GM19035 (cell line): Measurements from ENCODE around the gene YY1.
"Not testable (repeated sequence)": the region's sequence is repeated elsewhere in the genome, so short reads cannot be mapped to it uniquely, and the experiment has no call there.

Experiments used
- ATAC-seq: cut with Tn5 transposase; IDR thresholded peaks from one replicate; pipeline ENCODE4 v1.9.1; 2021; ENCODE audit not compliant: unreplicated experiment

The YY1 gene

GRCh38 chr14:100295376-100296105 is 56.6 kb downstream of the YY1 start:
- no peak for ATAC-seq

- ATAC-seq: no peak
Observed at GRCh38 chr14:100296106-100296651, 57.2 kb downstream of the YY1 start.

- not testable (repeated sequence) for ATAC-seq
Observed at GRCh38 chr14:100296729-100297128, 57.8 kb downstream of the YY1 start.

- ATAC-seq: peak; percentile 81
Observed at GRCh38 chr14:100297320-100298300, 58.7 kb downstream of the YY1 start.

GRCh38 chr14:100298551-100299237 is 59.8 kb downstream of the YY1 start:
- no peak for ATAC-seq

- no peak for ATAC-seq
Observed at GRCh38 chr14:100299238-100299560, 60.3 kb downstream of the YY1 start.

GRCh38 chr14:100302616-100303015 is 63.7 kb downstream of the YY1 start:
- ATAC-seq: no peak

- ATAC-seq: no peak
Observed at GRCh38 chr14:100303179-100303578, 64.2 kb downstream of the YY1 start.

GRCh38 chr14:100303925-100304324 is 65.0 kb downstream of the YY1 start:
- no peak for ATAC-seq

GRCh38 chr14:100304825-100305323 is 65.9 kb downstream of the YY1 start:
- ATAC-seq: no peak

- ATAC-seq: no peak
Observed at GRCh38 chr14:100305324-100306100, 66.6 kb downstream of the YY1 start.

- peak; percentile 89 for ATAC-seq
Observed at GRCh38 chr14:100306101-100306997, 67.4 kb downstream of the YY1 start, which contains the start of gene SLC25A29. Gene SLC25A29, minus strand, starts transcription at chr14:100306444. Its CDS starts 212 bp downstream, at chr14:100306232.

- peak; percentile 5 for ATAC-seq
Observed at GRCh38 chr14:100306998-100307765, 68.2 kb downstream of the YY1 start.

GRCh38 chr14:100307766-100308426 is 69.0 kb downstream of the YY1 start:
- ATAC-seq: no peak

GRCh38 chr14:100308427-100308792 is 69.5 kb downstream of the YY1 start:
- not testable (repeated sequence) for ATAC-seq

- no peak for ATAC-seq
Observed at GRCh38 chr14:100309028-100309737, 70.2 kb downstream of the YY1 start.
